HL-60 (cell line): Measurements from ENCODE around the gene FOSB.

Experiments used
- DNase-seq, 2 experiments: peaks; one replicate each; pipeline ENCODE4 v3.0.0-alpha.2; 2010 to 2020; ENCODE audit warnings: low read depth in 1 of 2, low spot score in 1 of 2
- H3K27ac ChIP-seq: fragments of 250-450 bp; sonication (Bioruptor Pico); replicated peaks from 2 replicates; pipeline ENCODE4 v1.5.1; 2020; ENCODE audit warnings: mild to moderate bottlenecking, moderate library complexity
- H3K27me3 ChIP-seq: fragments of 250-450 bp; sonication (Bioruptor Pico); 2 replicates; pipeline ENCODE4 v1.5.1; 2021; ENCODE audit warnings: mild to moderate bottlenecking, moderate library complexity; ENCODE audit not compliant: insufficient read depth, poor library complexity, severe bottlenecking
- H3K4me3 ChIP-seq: replicated peaks from 2 replicates; pipeline ENCODE4 v1.5.1; 2011; ENCODE audit warnings: mild to moderate bottlenecking, control low read depth, low read length; ENCODE audit not compliant: insufficient read depth
- CTCF ChIP-seq: IDR thresholded peaks from one replicate; pipeline ENCODE4 v1.5.1; 2011; ENCODE audit warnings: low read length, control low read depth, inconsistent platforms; ENCODE audit not compliant: insufficient read depth
- GABPA ChIP-seq: IDR thresholded peaks from 2 replicates; pipeline ENCODE4 v1.6.1; 2012; ENCODE audit warnings: low read depth
- POLR2AphosphoS5 ChIP-seq: IDR thresholded peaks from 2 replicates; pipeline ENCODE4 v1.6.1; 2012; ENCODE audit warnings: low read depth
- SPI1 ChIP-seq: IDR thresholded peaks from 2 replicates; pipeline ENCODE4 v1.6.1; 2012; ENCODE audit warnings: low read depth, mild to moderate bottlenecking, borderline replicate concordance
- TF ChIP-seq, protein P1 (sequence below): IDR thresholded peaks from 2 replicates; pipeline ENCODE4 v1.6.1; 2012; ENCODE audit warnings: low read depth; ENCODE audit not compliant: insufficient replicate concordance

FOSB gene

DNA sequence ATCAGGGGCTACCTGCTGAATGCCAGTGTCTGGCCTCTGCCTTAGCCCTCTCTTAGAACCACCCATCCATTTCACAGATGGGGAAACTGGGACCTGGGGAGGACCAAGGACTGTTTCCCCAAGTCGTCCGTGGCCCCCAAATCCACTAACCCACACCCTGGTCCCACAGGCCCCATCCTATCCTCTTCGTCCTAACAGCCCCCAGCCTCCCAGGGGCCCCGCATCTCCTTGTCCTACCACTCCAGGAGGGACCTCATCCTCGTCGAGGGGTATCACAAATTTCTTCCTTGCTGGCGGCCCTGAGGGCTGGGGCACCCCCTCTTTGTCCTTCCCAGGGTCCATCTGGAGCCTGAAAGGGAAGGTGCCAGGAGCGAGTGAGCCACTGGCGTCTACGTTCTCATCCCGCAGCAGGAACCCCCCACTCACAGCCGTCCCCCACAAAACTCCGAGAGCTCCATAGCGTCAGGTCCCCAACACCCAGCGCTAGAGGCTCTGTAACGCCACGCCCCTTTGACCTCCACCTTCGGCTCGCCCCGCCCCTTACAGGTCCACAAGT lies 44.7 kb upstream of the FOSB start:
- Histone ChIP-seq H3K4me3 (peak overlapping the region; percentile 77), H3K27me3 (no peaks in the 10 kb centered on the region), H3K27ac (peak overlapping the region; percentile 86)
- no peak for DNase-seq
- TF ChIP-seq GABPA (no peak), CTCF (no peak), SPI1 (no peak), POLR2AphosphoS5 (no peak)
- TF ChIP-seq, protein P1, sequence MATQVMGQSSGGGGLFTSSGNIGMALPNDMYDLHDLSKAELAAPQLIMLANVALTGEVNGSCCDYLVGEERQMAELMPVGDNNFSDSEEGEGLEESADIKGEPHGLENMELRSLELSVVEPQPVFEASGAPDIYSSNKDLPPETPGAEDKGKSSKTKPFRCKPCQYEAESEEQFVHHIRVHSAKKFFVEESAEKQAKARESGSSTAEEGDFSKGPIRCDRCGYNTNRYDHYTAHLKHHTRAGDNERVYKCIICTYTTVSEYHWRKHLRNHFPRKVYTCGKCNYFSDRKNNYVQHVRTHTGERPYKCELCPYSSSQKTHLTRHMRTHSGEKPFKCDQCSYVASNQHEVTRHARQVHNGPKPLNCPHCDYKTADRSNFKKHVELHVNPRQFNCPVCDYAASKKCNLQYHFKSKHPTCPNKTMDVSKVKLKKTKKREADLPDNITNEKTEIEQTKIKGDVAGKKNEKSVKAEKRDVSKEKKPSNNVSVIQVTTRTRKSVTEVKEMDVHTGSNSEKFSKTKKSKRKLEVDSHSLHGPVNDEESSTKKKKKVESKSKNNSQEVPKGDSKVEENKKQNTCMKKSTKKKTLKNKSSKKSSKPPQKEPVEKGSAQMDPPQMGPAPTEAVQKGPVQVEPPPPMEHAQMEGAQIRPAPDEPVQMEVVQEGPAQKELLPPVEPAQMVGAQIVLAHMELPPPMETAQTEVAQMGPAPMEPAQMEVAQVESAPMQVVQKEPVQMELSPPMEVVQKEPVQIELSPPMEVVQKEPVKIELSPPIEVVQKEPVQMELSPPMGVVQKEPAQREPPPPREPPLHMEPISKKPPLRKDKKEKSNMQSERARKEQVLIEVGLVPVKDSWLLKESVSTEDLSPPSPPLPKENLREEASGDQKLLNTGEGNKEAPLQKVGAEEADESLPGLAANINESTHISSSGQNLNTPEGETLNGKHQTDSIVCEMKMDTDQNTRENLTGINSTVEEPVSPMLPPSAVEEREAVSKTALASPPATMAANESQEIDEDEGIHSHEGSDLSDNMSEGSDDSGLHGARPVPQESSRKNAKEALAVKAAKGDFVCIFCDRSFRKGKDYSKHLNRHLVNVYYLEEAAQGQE, result no peak

GRCh38 chr19:45423589-45424190 lies 44.1 kb upstream of the FOSB start, which contains the start of gene ERCC1:
Gene ERCC1 (minus strand): TSS chr19:45423917. CDS start chr19:45423374, 543 bp downstream.
- H3K4me3 ChIP-seq, result peak within 1 kb of the TSS; percentile 77
- H3K27ac ChIP-seq, result peak within 1 kb of the TSS; percentile 86
- DNase-seq, result peak; percentile 95
- no peaks in the 10 kb centered on the region for H3K27me3 ChIP-seq
- peak; percentile 74 for TF ChIP-seq GABPA
- TF ChIP-seq CTCF, result no peak
- TF ChIP-seq, protein P1, result peak; percentile 55
- peak; percentile 97 for TF ChIP-seq POLR2AphosphoS5

DNA sequence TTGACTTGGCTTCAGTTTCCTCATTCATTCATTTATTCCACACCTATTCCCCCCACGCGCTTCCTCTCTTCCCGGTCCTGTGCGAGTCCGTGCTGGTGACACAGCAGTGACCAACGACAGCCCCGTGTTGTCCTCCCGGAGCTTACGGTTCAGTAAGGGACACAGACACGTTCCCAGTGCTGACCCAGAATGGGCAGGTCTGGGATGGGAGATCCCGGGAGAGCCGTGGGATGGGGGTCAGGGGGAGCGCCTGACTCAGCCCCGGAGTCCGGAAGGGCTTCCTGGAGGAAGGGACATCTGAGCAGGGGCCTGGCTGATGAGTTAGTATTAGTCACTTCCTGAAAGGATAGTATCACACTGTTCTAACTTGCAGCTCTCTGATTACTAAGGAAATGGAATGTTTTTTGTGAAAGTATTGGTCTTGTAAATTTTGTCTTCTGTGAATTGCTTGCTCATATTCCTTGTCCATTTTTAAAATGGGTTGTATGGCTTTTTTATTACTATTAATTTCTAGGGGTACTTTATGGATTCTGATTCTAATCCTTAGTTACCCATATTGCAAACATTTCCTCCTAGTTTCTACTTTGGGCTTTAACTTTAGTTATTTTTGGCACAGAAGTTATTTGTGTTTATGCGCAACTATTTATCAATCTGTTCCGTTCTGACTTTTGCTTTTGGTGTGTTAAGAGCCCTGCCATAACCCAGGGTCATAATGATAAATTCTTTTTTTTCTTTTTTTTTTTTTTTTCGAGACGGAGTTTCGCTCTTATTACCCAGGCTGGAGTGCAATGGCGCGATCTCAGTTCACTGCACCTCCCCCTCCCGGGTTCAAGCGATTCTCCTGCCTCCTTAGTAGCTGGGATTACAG lies 43.4 kb upstream of the FOSB start:
- TF ChIP-seq SPI1 (peak; percentile 36; the same call in 1 of the 2 replicates), POLR2AphosphoS5 (no peak; the same call in 1 of the 2 replicates)
- peak; percentile 67 to 85 for DNase-seq
- Histone ChIP-seq H3K4me3 (peak overlapping the region; percentile 77), H3K27ac (peak overlapping the region; percentile 86), H3K27me3 (no peaks in the 10 kb centered on the region)
